GM18868 (cell line): Measurements from ENCODE around the gene UROC1.

ENCODE experiments used
- ATAC-seq: cut with Tn5 transposase; IDR thresholded peaks from one replicate; pipeline ENCODE4 v1.9.1; 2021; ENCODE audit warnings: mild to moderate bottlenecking, moderate library complexity; ENCODE audit not compliant: unreplicated experiment

The UROC1 gene

GRCh38 chr3:126481808-126482502 lies 35.6 kb downstream of the UROC1 start:
- no peak for ATAC-seq

DNA sequence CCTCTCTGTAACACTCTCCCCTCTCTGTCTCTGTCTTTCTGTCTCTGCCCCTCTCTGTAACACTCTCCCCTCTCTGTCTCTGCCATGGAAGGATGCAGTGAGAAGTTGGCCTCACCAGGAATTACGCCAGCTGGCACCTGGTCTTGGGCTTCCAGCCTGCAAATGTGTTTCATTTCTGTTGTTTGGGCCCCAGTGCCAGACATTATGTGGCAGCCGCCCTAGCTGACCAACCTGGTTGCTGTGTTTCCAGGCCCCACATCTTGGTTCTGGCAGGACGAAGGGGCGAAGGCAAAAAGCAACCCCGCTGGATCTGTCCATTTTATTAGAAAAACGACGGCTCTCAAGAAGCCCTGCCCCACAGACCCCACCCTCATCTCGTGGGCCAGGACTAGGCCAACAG lies 36.7 kb downstream of the UROC1 start:
- no peak for ATAC-seq

- no peak for ATAC-seq
Measured at GRCh38 chr3:126480206-126480605, 37.4 kb downstream of the UROC1 start.

- ATAC-seq: no peak
Measured at GRCh38 chr3:126479642-126480041, 37.9 kb downstream of the UROC1 start.

DNA sequence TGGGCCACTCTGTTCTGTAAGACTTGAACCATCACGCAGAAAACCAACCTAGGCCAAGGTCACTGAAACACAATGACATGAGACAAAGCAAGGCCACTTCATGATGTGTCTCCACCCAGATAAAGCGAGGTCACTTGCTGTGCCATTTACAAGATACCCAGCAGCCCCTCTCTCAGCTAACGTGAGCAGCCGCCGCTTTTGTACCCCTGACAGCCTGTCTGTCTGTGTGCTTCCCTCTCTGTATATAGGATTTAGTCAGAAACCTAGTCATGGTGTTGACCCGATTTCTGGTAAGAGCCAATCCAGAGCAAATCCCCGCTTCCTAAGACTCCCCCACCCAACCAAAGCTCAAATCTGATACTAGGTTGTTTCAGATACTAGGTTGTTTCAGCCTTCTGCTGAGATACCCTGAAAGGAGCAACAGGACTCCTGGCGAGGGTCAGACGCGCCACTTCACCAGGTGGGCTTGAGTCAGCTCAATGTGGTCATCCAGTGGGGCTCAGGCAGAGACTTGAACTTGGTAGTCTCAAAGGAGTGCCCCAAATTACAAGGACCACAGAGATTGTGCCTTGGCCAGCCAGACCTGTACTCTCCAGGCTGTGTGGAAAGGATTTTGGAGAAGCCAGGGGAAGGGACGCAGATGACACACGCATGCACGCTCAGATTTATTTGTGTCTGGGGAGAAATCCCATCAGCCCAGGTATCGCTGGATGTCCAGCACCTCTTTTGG lies 38.8 kb downstream of the UROC1 start:
- no peak for ATAC-seq

DNA sequence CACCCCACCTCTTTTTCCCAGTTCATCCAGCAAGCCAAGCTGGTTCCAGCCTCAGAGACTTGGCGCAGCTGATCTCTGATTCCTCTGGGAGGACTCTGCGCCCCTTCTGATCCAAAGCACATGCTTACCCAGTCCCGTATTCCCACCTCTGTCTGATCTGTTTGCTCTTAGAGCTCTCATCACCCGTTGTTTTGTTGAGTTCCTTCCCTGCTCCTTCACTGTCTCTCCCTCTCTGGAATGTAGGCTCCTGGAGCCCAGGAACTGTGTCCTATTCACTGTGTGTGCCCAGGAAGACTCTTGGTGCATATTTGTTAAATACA lies 40.6 kb downstream of the UROC1 start:
- ATAC-seq: no peak

- ATAC-seq: peak; percentile 26
Measured at GRCh38 chr3:126476166-126477060, 41.2 kb downstream of the UROC1 start.

DNA sequence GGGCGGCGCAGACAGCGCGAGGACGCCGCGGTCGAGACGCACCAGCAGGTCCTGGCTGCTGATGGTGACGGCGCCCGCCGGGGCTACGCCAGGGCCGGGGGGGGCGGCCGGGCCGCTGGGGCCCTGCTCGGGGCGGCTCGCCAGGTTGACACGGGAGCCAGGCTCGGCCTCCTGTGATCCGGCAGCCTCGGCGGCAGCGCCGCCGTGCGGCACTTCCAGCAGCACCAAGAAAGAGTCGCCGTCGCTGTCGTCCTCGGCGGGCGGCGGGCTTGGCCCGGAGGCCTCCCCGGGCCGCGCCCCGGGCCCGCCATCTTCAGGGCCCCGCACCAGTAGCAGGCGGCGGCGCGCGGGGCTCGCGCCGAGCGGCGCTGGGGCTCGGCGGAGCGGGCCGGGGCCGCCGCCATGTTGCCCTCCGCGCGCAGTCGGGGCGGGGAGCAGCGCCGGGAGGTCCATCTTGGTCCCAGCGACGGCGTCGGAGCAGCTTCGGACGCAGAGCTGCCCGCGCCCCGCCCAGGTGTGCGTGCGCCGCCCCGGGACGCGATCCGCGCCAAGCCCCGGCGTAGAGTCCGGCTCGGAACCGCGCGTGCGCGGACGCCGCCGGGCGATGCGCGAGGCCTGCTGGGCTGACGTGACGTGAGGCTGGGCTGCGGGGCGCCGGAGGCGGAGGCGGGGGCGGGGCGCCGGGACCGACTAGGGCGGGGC lies 42.0 kb downstream of the UROC1 start, which contains the start of gene ZXDC:
TSS of gene ZXDC (minus strand) at position 479 of the 702 bp plus-strand sequence. CDS start at position 453, 26 bp downstream.
- ATAC-seq: peak; percentile 81

DNA sequence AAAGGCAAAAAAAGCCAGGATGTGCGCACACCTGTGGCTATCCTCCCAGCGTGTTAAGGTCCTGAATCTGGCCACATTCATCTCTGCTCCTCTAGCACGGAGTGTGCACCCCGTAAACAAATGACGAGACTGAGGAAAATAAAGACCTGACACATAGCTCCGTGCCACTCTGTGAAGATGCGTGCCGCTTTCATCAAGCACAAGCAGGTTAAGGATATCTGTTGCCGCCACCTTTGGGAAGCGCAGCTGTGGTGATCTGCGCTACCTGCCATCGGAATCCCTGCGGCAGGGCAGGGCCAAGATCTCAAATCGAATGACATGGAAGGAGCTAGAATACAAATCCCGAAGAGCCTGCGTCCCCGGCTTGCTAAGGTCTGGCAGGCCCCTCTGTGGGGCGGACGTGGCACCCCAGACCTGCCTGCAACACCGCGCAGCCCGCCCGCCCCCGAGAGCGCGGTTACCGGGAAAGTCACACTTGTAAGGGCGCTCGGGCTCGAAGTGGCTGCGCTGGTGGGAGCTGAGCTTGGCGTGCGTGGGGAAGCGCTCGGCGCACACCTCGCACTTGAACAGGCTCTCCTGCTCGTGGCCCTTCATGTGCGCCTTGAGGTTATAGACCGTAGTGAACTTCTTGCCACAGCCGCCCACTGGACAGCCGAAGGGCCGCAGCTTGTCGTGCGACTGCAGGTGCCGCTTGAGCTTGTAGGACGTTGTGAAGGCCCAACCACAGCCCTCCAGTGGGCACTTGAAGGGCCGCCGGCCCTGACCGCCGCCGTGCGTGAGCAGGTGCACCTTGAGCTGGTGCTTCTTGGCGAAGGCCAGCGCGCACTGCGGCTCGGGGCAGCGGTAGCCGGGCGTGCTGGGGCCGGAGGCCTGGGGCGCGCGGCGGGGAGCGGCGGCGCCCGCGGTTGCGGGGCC lies 42.8 kb downstream of the UROC1 start:
- peak; percentile 10 for ATAC-seq

GRCh38 chr3:126473292-126474168 lies 44.0 kb downstream of the UROC1 start:
- ATAC-seq: no peak

GRCh38 chr3:126472277-126473006 lies 45.1 kb downstream of the UROC1 start:
- ATAC-seq: no peak

DNA sequence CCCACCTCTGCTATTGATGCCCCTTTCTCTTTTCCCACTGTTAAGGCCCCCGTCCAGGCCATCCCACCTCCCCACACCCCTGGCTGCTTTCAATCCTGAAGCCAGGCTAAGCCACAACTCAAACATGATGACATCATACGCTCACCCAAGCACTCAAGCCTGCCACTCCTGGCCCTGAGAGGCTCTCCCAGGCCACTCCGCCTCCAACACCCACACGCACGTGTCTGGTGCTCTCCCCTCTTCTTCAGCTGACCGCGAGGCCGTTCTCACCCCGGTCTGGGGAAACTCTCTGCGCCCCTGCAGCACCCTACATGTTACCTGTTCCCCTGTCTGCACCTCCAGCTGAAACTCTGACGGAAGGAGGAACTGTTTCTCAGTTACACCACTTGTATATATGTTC lies 48.1 kb downstream of the UROC1 start:
- no peak for ATAC-seq

GRCh38 chr3:126468028-126468891 lies 49.3 kb downstream of the UROC1 start:
- ATAC-seq: no peak

- no peak for ATAC-seq
Measured at GRCh38 chr3:126467611-126467955, 50.0 kb downstream of the UROC1 start.

DNA sequence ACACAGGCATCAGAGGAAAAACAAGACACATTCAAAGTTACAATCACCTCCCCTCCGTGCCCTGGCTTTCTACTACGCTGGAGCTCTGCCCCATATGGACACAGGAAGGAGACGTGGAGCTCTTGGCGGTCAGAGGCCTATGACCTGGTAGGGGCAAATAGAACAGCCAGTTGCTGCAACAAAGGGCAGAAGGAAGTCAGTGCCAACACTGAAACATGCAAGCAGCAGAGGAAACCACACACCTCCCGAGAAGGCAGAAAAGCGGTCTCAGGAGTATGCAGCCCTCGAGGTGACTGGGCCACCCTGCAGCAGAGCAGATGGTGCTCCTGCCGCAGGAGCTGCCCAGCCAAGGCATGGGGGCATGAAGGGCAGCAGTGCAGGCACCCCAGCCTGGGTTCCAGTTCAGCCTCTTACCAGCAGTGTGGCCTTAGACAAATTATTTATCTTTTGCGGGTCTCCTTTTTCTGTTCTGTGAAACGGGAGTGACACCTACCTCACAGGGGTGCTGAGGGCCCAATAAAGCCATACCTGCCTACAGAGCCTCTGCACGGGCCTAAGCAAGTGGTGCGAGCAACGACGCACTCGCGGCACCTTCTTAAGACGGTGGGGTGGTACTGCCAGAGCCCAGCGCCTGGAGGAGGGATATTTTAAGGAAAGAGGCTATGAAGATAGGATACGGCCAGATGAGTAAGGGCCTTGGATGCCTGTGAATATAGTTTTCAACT lies 50.5 kb downstream of the UROC1 start:
- ATAC-seq: no peak

GRCh38 chr3:126465928-126466544 lies 51.5 kb downstream of the UROC1 start:
- no peak for ATAC-seq
